Cardiac atrium fibroblast (primary cell): ENCODE results near the gene ANKFY1. TPM values are rescaled to one million over a fixed set of nuclear protein-coding genes. Genes with fewer than 3 reads are reported as not detected.

Experiments
- total RNA-seq: library from RNA; depleted of rRNA; stranded (reverse); fragments of >200 nt; gene quantifications from 2 replicates; pipeline ENCODE4 v1.2.3, GENCODE V29; 2015

Gene ANKFY1, protein sequence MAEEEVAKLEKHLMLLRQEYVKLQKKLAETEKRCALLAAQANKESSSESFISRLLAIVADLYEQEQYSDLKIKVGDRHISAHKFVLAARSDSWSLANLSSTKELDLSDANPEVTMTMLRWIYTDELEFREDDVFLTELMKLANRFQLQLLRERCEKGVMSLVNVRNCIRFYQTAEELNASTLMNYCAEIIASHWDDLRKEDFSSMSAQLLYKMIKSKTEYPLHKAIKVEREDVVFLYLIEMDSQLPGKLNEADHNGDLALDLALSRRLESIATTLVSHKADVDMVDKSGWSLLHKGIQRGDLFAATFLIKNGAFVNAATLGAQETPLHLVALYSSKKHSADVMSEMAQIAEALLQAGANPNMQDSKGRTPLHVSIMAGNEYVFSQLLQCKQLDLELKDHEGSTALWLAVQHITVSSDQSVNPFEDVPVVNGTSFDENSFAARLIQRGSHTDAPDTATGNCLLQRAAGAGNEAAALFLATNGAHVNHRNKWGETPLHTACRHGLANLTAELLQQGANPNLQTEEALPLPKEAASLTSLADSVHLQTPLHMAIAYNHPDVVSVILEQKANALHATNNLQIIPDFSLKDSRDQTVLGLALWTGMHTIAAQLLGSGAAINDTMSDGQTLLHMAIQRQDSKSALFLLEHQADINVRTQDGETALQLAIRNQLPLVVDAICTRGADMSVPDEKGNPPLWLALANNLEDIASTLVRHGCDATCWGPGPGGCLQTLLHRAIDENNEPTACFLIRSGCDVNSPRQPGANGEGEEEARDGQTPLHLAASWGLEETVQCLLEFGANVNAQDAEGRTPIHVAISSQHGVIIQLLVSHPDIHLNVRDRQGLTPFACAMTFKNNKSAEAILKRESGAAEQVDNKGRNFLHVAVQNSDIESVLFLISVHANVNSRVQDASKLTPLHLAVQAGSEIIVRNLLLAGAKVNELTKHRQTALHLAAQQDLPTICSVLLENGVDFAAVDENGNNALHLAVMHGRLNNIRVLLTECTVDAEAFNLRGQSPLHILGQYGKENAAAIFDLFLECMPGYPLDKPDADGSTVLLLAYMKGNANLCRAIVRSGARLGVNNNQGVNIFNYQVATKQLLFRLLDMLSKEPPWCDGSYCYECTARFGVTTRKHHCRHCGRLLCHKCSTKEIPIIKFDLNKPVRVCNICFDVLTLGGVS
- total RNA-seq, result 17.5 and 24.1 TPM in 2 replicates

DNA sequence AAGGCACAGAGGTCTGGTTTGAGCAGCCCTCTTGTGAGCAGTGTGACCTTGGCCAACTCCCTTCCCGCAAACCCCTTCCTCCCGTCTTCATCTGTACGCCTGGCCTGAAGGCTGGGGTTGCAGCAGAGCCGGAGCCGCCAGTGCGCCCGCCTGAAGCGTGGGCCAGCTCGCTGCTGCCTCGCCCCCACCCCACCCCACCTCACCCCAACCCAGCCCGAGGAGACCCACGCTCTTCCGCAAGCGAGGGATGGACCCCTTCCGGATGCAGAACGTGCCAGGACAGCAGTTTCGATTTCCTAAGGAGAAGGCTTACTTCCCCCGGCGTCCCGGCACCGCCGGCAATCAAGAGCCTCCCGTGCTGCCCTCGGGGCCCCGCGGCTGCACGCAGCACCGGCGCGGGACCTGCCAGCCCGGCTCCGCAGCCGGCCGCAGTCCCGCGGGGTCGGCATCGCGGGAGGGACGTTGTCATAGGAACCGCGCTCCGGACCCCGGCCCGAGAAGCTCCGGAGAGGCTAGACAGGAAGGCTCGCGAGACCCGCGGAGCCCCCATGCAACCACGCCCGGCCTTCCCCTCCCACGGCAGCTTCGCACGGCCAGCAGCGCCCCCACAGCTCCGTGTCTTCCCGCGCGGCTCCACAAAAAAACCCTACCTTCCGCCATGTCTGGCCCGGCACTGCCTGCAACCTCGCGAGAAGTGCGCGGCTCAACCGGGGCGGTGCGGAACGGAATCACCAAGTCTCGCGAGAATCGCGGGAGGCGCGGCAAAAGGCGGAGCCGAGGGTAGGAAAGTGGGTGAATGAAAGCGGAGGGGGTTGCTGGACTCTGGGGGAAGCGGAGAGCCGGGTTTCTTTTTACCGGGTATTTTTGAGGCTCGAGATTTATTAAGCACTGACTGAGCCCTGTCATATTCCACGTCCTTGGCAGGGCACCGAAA is at the start of gene ANKFY1:
Gene ANKFY1, minus strand, starts transcription at position 698 of the 934 bp plus-strand sequence. Its CDS starts 38 bp downstream, at position 660.

Other genes starting within 250 kb of the ANKFY1 start
- gene ZZEF1, start 120.9 kb downstream of the ANKFY1 start, total RNA-seq, result 17.2 and 19.7 TPM in 2 replicates
- 27.5 and 30.7 TPM in 2 replicates for gene CYB5D2, start 120.8 kb downstream of the ANKFY1 start, total RNA-seq
- gene UBE2G1, start 102.7 kb upstream of the ANKFY1 start, total RNA-seq, result 34.3 and 42.4 TPM in 2 replicates
- gene SPNS3, start 170.0 kb upstream of the ANKFY1 start, total RNA-seq, result not detected in 2 replicates
- gene SPNS2, start 234.9 kb upstream of the ANKFY1 start, total RNA-seq, result 0.18 and 2.9 TPM in 2 replicates